IPS DF 19.7 (cell line): ENCODE measurements around the gene FAM181A.

Experiments
- DNase-seq: peaks from one replicate; pipeline ENCODE4 v3.0.0-alpha.2; 2013; ENCODE audit warnings: low read depth, low spot score

FAM181A gene

GRCh38 chr14:93926873-93927799 is at the start of gene FAM181A:
Gene FAM181A (plus strand): TSS chr14:93927344. CDS start chr14:93928286, 942 bp downstream.
- no peak for DNase-seq

DNA sequence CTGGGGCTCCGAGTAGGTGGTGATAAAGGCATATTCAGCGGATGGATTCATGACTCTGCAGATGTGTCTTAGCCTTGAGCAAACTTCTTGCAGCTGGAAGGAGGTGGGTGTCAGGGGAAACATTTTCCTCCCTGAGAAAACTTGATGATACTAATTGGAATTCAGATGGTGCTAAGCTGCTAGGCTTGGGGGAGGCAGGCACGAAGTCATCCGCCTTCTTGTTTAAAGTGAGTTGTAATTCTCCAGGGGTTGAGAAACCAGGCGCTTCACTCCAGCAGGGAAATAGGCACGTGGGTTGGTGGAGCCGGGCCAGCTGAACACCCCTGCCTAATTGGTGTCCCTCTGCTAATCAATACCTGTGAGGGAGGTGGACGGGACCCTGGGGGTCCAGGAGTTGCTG is 48.9 kb upstream of the FAM181A start:
- no peak for DNase-seq

DNA sequence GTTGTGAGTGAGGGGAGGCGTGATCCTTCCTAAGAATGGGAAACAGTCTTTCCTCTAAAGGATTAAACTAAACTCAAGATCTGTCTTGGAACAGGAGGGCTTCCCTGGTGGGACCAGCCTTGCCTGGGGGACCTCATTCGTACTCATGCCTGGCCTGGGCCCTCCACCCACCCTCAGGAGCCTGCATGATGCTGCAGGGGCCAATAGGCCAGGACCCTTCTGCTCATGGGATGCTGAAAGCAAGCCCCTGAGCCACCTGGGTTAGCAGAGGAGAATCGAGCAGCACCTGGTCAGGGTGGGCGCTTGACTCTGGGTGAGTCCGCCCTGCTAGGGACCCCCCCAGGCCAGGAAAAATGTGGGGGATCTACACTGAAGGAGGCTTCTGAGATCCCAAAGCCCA is 48.3 kb upstream of the FAM181A start:
- DNase-seq, result no peak

DNA sequence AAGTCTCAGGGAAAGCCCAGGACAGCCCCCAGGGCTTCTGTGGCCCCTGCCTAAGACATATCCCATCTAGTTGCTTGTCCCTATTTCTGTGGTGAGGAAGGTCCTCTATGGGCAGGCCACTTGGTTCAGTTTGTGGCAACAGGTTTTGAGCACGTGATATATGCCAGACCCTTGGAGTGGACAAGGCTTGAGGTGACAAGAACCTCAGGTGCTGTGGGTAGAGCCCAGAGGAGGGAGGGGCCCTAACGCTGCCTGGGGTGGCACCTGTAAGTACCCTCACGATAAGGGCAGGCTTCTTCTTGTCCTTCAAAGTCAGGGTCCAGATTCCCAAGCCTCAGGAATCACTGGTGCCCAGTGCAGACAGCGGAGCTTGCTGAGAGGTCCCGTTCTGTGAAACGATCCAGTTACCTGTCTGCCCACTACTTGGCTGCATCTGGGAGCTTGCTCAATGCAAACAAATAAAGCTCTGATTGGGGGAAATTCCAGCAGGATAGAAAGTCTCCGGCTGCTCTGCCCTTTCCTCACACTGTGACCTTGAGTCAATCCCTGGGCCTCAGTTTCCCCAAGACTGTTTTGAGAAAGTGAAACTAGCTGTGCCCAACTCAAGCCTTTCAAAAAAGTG is 47.7 kb upstream of the FAM181A start:
- DNase-seq, result no peak

DNA sequence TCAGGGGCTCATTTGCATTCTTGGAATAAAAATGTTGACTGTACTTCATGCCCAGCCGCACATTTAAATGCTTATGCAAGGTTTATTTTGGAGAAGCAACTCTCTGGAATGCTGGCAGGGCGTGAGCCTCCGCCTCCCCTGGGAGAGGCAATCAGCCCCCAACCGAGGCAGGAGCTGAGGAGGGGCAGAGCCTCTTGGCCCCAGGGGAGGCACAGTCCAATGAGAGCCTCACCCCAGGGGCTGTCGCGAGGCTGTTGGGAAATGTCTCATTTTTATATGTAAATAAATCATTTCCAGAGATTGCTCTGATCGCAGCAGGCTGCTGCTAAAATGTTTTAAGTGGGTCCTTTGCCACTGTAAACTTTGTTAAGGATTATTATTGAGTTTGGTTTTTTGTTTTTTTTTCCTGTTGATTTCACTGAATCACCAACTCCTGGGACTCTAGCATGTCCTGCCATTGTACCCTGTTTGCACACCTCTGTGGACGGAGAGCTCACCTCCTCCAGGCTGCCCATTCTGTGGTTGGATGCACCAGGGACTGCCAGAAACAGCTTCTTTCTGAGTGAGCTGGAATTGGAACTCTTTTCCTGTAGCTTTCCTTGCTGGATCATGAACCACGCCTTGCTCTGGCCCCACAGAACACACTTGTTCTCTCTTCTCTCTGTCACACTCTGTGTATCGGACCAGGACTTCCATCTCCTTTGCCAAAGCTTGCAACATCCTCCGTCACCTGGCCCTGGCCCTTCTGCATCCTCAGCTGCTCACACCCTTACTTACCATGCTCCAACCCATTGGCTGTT is 46.9 kb upstream of the FAM181A start:
- no peak for DNase-seq

- DNase-seq, result no peak
These were observed 42.2 kb upstream of the FAM181A start for GRCh38 chr14:93884950-93885349.

DNA sequence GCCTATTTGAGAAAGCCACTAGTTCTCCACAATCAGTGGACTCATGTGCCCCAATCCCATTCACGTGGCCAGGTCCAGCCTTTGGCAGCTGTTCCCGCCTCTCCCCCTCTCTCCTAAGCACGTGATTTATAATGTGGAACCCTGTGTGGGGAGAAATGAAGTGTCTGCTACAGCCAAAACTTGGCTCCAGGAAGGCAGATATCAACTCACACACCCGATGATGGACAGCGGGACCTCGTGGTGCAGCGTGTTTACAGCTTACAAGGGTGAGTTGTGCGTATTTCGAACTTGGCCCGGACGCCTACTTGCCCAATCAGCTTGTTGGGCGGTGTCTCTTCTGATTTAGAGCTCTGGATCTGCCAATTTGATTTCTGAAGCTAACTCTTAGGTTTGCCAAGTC is 38.1 kb upstream of the FAM181A start:
- no peak for DNase-seq

- DNase-seq, result no peak
These were observed 37.2 kb upstream of the FAM181A start for GRCh38 chr14:93889739-93890483.

GRCh38 chr14:93891756-93892504 is 35.2 kb upstream of the FAM181A start:
- no peak for DNase-seq

DNA sequence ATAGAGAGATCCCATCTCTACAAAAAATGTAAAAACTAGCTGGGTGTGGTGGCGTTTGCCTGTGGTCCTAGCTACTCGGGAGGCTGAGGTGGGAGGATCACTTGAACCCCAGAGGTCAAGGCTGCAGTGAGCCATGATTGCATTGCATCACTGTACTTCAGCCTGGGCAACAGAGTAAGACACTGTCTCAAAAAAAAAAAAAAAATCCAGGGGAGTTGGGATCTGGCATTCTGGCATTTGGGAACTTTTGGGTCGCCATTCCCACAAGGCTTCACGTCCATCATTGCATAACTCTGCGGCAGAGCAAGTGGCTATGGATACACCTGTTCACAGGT is 34.7 kb upstream of the FAM181A start:
- DNase-seq, result no peak

DNA sequence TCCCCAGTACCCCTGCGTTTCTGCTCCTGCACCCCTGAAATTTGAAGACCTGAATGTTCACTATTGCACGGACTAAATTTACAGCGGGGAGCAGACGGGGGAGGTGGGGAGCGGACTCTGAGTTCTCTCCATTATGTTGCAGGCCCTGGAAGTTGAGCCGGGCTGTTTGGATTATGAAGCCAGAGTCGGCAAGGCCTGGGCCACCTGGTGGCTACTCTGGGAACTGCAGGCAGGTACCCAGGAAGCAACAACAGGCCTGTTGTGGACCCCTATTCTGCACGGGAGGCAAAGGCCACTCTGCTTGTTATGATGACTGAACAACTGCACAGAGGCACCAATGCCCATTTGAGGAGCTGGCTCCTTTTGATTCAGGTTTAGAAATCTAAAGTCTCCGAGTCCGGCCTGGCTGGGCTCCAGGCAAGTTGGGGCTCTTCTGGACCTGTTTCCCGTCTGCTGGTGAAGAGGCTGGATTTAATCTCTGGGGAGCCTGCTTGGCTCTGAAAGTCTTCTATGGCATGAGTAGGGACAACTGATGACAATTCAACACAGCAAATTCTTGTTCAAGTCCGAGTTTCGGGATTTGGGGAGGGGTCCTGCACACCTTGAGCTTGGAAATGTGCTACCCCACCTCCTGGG is 34.1 kb upstream of the FAM181A start:
- no peak for DNase-seq

DNA sequence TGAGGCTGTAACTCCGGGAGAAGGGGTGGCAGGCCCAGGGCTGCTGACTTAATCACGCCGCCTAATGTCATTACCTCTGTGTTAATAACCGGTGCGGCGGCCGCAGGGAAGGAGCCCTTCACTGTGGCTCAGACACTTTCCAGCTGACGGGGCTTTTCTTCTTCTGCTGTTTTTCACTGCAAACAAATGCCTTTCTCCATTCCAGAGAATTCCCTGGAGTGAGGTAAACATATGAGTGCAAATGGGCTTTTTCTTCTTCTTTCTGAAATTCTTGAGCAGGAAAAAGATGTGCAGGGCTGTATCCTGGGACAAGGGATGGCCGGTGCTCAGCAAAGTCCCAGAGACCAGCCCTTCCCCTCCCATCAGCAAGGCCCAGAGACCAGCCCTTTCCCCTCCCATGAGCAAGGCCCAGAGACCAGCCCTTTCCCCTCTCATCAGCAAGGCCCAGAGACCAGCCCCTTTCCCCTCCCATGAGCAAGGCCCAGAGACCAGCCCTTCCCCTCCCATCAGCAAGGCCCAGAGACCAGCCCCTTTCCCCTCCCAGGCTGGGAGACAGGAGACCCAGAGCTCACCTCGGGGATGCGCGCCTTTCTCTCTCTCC is 33.4 kb upstream of the FAM181A start:
- peak; percentile 47 for DNase-seq

DNA sequence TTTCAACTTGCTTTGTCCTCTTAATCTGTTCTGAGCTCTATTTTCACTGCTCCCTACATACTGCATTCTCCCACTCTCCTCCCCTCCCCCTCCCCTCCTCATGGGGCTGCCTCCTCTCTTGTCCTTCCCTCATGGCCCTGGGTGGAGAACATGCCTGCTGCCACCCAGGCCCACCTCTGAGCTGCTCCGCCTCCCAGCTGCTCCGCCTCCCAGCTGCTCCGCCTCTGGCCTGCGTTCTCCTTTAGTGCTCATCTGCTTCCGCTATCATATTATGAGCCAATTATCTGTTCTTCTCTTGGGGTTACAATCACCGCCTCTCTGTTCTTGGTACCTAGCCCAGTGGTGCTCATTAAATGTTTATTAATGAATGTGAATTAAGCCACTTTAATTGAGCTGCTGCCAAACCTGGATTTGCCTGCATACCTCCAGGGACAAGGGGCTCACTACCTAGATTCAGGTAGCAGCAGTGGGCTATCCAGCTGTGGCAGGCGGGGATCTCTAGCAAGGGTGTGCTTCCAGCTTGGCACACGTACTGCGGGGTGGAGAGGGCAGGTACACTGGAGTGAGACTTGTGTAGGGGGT is 32.0 kb upstream of the FAM181A start:
- peak; percentile 63 for DNase-seq

GRCh38 chr14:93897476-93897845 is 29.7 kb upstream of the FAM181A start:
- DNase-seq, result no peak

DNA sequence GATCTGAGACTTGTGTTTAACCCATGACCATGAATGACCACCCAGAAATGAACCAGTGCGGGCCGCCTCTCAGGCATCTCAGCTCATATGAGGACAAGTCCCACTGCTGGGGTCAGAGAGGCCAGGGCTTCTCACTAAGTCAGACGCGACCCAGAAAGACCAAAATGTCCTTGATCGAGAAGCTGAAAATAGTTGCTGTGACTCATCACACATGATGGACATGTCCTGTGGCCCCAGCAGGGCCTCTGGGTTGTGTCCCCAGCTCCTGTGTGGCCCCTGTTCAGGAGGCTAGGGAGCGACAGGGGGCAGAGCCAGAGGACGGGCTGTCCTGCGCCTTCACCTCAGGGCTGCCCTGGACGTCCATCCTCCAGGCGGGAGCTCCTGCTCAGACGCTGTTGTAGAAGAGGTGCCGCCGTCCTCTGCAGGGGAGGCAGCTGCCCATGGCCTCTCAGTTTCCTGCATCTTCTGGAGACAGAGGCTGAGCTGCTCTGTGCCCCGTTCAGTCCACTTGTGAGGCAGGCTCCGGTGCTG is 29.0 kb upstream of the FAM181A start:
- DNase-seq, result no peak

DNA sequence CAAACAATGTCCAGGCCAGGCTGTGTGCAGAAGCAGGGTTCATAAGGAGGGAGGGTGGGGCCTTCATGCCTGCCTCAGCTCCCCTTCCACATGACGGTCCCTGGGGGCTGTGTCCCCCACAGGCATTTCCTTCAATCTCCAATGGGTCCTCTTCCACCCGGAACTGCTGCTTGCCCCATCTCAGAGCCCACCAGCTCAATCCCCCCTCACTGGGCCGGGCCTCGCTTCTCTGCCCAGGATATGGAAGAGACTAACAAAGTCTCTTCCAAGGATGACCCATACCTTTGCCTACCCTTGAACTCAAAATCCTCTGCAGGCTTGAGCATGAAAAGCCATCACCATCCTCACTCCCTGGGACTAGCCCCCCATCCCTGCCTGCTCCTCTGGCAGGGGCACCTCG is 28.4 kb upstream of the FAM181A start:
- DNase-seq, result no peak

DNA sequence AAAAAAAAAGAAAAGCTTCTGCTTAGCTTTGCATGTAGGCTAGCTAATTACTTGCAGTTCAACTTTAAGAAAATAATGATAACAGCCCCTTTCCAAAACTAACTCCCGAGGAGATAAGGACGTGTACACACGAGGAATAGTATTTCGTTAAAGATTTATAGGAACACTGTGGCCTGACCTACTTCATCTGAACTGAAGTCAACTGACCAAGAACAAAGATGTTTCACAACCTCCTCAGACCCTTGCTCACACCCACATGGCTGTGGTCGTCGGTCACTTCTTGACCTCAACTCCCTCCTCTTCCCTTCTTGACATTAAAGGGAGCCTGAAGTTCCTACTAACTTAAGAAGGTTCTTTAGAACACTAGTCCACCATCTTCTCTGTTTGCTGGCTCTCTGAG is 25.3 kb upstream of the FAM181A start:
- DNase-seq, result no peak

GRCh38 chr14:93902619-93903307 is 24.4 kb upstream of the FAM181A start:
- no peak for DNase-seq
